Loucy (cell line): ENCODE data around the gene F7.

ENCODE experiments used
- EZH2phosphoT487 ChIP-seq: fragments of 200-600 bp; IDR thresholded peaks from 2 replicates; pipeline ENCODE4 v1.6.1; 2018; ENCODE audit warnings: antibody characterized with exemption, mild to moderate bottlenecking, moderate library complexity, borderline replicate concordance
- TF ChIP-seq, protein P1 (sequence below): fragments of 200-600 bp; sonication (generic); conservative IDR thresholded peaks from 2 replicates; pipeline ENCODE4 v1.5.1; 2014; ENCODE audit warnings: mild to moderate bottlenecking, antibody characterized with exemption, low read length

DNA sequence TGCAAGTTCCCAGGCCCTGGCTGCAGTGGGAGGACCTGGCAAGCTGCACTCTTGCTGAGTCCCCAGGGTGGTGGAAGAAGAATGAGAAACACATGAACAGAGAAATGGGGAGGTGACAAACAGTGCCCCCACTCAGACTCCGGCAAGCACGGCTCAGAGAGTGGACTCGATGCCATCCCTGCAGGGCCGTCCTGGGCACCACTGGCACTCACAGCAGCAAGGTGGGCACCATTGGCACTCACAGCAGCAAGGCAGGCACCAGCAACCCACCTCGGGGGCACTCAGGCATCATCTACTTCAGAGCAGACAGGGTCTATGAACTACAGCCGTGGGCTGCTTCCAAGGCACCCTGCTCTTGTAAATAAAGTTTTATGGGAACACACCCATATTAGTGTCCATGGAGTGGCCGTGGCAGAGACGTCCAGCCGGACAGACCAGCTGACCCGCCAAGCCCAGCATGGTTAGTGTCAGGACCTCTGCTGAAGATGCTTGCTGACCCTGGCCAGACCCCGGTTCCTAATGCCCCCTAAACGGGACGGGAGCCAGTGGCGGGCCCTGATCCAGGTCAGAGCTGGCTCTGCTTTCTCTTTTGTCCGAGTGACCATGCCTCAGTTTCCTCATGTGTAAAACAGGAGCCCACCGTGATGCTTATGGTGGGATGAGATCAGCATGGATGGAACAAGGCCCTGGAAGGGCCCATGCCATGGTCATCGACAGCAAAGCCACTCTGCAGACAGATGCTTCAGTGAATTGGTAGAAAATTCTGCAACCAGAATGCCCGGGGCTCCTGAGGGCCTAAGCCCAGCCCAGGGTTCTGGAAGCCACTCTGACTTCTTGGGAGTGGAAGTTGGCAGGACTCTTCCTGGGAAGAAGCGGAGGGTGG lies 14.9 kb downstream of the F7 start:
- TF ChIP-seq, protein P1, sequence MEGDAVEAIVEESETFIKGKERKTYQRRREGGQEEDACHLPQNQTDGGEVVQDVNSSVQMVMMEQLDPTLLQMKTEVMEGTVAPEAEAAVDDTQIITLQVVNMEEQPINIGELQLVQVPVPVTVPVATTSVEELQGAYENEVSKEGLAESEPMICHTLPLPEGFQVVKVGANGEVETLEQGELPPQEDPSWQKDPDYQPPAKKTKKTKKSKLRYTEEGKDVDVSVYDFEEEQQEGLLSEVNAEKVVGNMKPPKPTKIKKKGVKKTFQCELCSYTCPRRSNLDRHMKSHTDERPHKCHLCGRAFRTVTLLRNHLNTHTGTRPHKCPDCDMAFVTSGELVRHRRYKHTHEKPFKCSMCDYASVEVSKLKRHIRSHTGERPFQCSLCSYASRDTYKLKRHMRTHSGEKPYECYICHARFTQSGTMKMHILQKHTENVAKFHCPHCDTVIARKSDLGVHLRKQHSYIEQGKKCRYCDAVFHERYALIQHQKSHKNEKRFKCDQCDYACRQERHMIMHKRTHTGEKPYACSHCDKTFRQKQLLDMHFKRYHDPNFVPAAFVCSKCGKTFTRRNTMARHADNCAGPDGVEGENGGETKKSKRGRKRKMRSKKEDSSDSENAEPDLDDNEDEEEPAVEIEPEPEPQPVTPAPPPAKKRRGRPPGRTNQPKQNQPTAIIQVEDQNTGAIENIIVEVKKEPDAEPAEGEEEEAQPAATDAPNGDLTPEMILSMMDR, result no peak
- TF ChIP-seq EZH2phosphoT487, result no peak
